HL-60 (cell line): Measurements from ENCODE around the gene PPP6R3.

Source experiments
- POLR2AphosphoS5 ChIP-seq: IDR thresholded peaks from 2 replicates; pipeline ENCODE4 v1.6.1; 2012; ENCODE audit warnings: low read depth
- SPI1 ChIP-seq: IDR thresholded peaks from 2 replicates; pipeline ENCODE4 v1.6.1; 2012; ENCODE audit warnings: low read depth, mild to moderate bottlenecking, borderline replicate concordance
- TF ChIP-seq, protein P1 (sequence below): IDR thresholded peaks from one replicate; pipeline ENCODE4 v1.5.1; 2011; ENCODE audit warnings: low read length, control low read depth, inconsistent platforms; ENCODE audit not compliant: insufficient read depth
- TF ChIP-seq, protein P2 (sequence below): IDR thresholded peaks from 2 replicates; pipeline ENCODE4 v1.6.1; 2012; ENCODE audit warnings: low read depth; ENCODE audit not compliant: insufficient replicate concordance

- TF ChIP-seq, protein P1, sequence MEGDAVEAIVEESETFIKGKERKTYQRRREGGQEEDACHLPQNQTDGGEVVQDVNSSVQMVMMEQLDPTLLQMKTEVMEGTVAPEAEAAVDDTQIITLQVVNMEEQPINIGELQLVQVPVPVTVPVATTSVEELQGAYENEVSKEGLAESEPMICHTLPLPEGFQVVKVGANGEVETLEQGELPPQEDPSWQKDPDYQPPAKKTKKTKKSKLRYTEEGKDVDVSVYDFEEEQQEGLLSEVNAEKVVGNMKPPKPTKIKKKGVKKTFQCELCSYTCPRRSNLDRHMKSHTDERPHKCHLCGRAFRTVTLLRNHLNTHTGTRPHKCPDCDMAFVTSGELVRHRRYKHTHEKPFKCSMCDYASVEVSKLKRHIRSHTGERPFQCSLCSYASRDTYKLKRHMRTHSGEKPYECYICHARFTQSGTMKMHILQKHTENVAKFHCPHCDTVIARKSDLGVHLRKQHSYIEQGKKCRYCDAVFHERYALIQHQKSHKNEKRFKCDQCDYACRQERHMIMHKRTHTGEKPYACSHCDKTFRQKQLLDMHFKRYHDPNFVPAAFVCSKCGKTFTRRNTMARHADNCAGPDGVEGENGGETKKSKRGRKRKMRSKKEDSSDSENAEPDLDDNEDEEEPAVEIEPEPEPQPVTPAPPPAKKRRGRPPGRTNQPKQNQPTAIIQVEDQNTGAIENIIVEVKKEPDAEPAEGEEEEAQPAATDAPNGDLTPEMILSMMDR, result no peak
- TF ChIP-seq POLR2AphosphoS5 (no peak), SPI1 (no peak)
- TF ChIP-seq, protein P2, sequence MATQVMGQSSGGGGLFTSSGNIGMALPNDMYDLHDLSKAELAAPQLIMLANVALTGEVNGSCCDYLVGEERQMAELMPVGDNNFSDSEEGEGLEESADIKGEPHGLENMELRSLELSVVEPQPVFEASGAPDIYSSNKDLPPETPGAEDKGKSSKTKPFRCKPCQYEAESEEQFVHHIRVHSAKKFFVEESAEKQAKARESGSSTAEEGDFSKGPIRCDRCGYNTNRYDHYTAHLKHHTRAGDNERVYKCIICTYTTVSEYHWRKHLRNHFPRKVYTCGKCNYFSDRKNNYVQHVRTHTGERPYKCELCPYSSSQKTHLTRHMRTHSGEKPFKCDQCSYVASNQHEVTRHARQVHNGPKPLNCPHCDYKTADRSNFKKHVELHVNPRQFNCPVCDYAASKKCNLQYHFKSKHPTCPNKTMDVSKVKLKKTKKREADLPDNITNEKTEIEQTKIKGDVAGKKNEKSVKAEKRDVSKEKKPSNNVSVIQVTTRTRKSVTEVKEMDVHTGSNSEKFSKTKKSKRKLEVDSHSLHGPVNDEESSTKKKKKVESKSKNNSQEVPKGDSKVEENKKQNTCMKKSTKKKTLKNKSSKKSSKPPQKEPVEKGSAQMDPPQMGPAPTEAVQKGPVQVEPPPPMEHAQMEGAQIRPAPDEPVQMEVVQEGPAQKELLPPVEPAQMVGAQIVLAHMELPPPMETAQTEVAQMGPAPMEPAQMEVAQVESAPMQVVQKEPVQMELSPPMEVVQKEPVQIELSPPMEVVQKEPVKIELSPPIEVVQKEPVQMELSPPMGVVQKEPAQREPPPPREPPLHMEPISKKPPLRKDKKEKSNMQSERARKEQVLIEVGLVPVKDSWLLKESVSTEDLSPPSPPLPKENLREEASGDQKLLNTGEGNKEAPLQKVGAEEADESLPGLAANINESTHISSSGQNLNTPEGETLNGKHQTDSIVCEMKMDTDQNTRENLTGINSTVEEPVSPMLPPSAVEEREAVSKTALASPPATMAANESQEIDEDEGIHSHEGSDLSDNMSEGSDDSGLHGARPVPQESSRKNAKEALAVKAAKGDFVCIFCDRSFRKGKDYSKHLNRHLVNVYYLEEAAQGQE, result no peak
These were observed 133.6 kb downstream of the PPP6R3 start for GRCh38 chr11:68594123-68594522.
